Measurements from ENCODE around the gene ANXA1. TPM values are rescaled to one million over a fixed set of nuclear protein-coding genes. Genes with fewer than 3 reads are reported as not detected.

Gene ANXA1
- total RNA-seq, 1 donor from 2014 or later: 261 TPM

GRCh38 chr9:73121375-73121935 lies 30.2 kb upstream of the ANXA1 start:
- H3K36me3 ChIP-seq: no peaks in the 10 kb centered on the region
- H3K27me3 ChIP-seq: no peaks in the 10 kb centered on the region
- H3K27ac ChIP-seq: no peak overlapping the region
- no peaks in the 10 kb centered on the region for H3K4me1 ChIP-seq
- H3K9me3 ChIP-seq: no peaks in the 10 kb centered on the region
- DNase-seq (ENCODE audit: low spot score in 2 of 2): no peak
- TF ChIP-seq CTCF (IDR thresholded peaks at IDR 0.05): no peak
- no peak overlapping the region for H3K4me3 ChIP-seq
- intact Hi-C loops (cut with DNase I): no loop called here

GRCh38 chr9:73125651-73126050 lies 26.0 kb upstream of the ANXA1 start:
- no peak for TF ChIP-seq CTCF (IDR thresholded peaks at IDR 0.05)
- intact Hi-C loops (cut with DNase I): no loop called here

GRCh38 chr9:73129941-73130685 lies 21.6 kb upstream of the ANXA1 start:
- no peaks in the 10 kb centered on the region for H3K36me3 ChIP-seq
- no peak for DNase-seq (ENCODE audit: low spot score in 2 of 2)
- intact Hi-C loops (cut with DNase I): no loop called here

More at GRCh38 chr9:73125651-73126050, 26.0 kb upstream of the ANXA1 start:
- Histone ChIP-seq H3K36me3 (no peaks in the 10 kb centered on the region), H3K9me3 (no peaks in the 10 kb centered on the region), H3K27ac (no peak overlapping the region), H3K4me3 (no peak overlapping the region), H3K4me1 (no peaks in the 10 kb centered on the region), H3K27me3 (no peaks in the 10 kb centered on the region)
- no peak for DNase-seq (ENCODE audit: low spot score in 2 of 2)

GRCh38 chr9:73131461-73131860 lies 20.2 kb upstream of the ANXA1 start:
- no peak for DNase-seq (ENCODE audit: low spot score in 2 of 2)
- no peaks in the 10 kb centered on the region for H3K9me3 ChIP-seq
- intact Hi-C loops (cut with DNase I): no loop called here
- peak overlapping the region; percentile 72 to 77 for H3K27ac ChIP-seq
- peak overlapping the region in 1 of 2 donors; percentile 58 for H3K4me3 ChIP-seq
- peaks cover 0 to 14% of the 10 kb centered on the region in 2 donors for H3K4me1 ChIP-seq
- TF ChIP-seq CTCF (IDR thresholded peaks at IDR 0.05): no peak
- no peaks in the 10 kb centered on the region for H3K27me3 ChIP-seq
- no peaks in the 10 kb centered on the region for H3K36me3 ChIP-seq

More at GRCh38 chr9:73129941-73130685, 21.6 kb upstream of the ANXA1 start:
- no peaks in the 10 kb centered on the region for H3K9me3 ChIP-seq
- H3K4me1 ChIP-seq: peaks cover 0 to 14% of the 10 kb centered on the region in 2 donors
- no peaks in the 10 kb centered on the region for H3K27me3 ChIP-seq
- TF ChIP-seq CTCF (IDR thresholded peaks at IDR 0.05): no peak
- H3K4me3 ChIP-seq: no peak overlapping the region
- no peak overlapping the region for H3K27ac ChIP-seq

- intact Hi-C loops (cut with DNase I): loop anchor here (1.0 to 2.0 kb wide), 2 partner anchors 17 to 21 kb away; no protein-coding TSS in a partner anchor
- DNase-seq (ENCODE audit: low spot score in 2 of 2): peak; percentile 25 to 88
- H3K4me1 ChIP-seq: peaks cover 0 to 17% of the 10 kb centered on the region in 2 donors
Observed at GRCh38 chr9:73132034-73132776, 19.5 kb upstream of the ANXA1 start.

More at GRCh38 chr9:73132034-73132776, 19.5 kb upstream of the ANXA1 start:
- no peaks in the 10 kb centered on the region for H3K9me3 ChIP-seq
- no peaks in the 10 kb centered on the region for H3K27me3 ChIP-seq
- H3K4me3 ChIP-seq: peak overlapping the region; percentile 35 to 58
- H3K27ac ChIP-seq: peak overlapping the region; percentile 72 to 77
- H3K36me3 ChIP-seq: no peaks in the 10 kb centered on the region
- no peak for TF ChIP-seq CTCF (IDR thresholded peaks at IDR 0.05)
